Measurements from ENCODE around the gene PLEKHG7.

The PLEKHG7 gene

GRCh38 chr12:92690601-92691000, 12.2 kb upstream of the PLEKHG7 start:
- H3K4me3 ChIP-seq (ENCODE audit: control insufficient read depth, low read depth, low read length): no peak overlapping the region
- TF ChIP-seq CTCF (conservative IDR thresholded peaks at IDR 0.05; ENCODE audit: control insufficient read depth, insufficient read depth, low read depth, low read length): no peak
- DNase-seq (ENCODE audit: low read depth): no peak

- no peak for TF ChIP-seq CTCF (conservative IDR thresholded peaks at IDR 0.05; ENCODE audit: control insufficient read depth, insufficient read depth, low read depth, low read length)
- no peak for DNase-seq (ENCODE audit: low read depth)
- no peak overlapping the region for H3K4me3 ChIP-seq (ENCODE audit: control insufficient read depth, low read depth, low read length)
These were observed 7.7 kb upstream of the PLEKHG7 start for GRCh38 chr12:92695056-92695455.

GRCh38 chr12:92695577-92695976, 7.2 kb upstream of the PLEKHG7 start:
- no peak for DNase-seq (ENCODE audit: low read depth)
- TF ChIP-seq CTCF (conservative IDR thresholded peaks at IDR 0.05; ENCODE audit: control insufficient read depth, insufficient read depth, low read depth, low read length): no peak
- H3K4me3 ChIP-seq (ENCODE audit: control insufficient read depth, low read depth, low read length): no peak overlapping the region

- H3K4me3 ChIP-seq (ENCODE audit: control insufficient read depth, low read depth, low read length): no peak overlapping the region
- TF ChIP-seq CTCF (conservative IDR thresholded peaks at IDR 0.05; ENCODE audit: control insufficient read depth, insufficient read depth, low read depth, low read length): no peak
- DNase-seq (ENCODE audit: low read depth): peak; percentile 65
These were observed 6.6 kb upstream of the PLEKHG7 start for GRCh38 chr12:92696216-92696615.

- DNase-seq (ENCODE audit: low read depth): no peak
- H3K4me3 ChIP-seq (ENCODE audit: control insufficient read depth, low read depth, low read length): no peak overlapping the region
- TF ChIP-seq CTCF (conservative IDR thresholded peaks at IDR 0.05; ENCODE audit: control insufficient read depth, insufficient read depth, low read depth, low read length): no peak
These were observed 4.3 kb upstream of the PLEKHG7 start for GRCh38 chr12:92698474-92698873.

- TF ChIP-seq CTCF (conservative IDR thresholded peaks at IDR 0.05; ENCODE audit: control insufficient read depth, insufficient read depth, low read depth, low read length): no peak
- H3K4me3 ChIP-seq (ENCODE audit: control insufficient read depth, low read depth, low read length): no peak overlapping the region
- DNase-seq (ENCODE audit: low read depth): peak; percentile 19
These were observed 1.3 kb upstream of the PLEKHG7 start for GRCh38 chr12:92701441-92701840.

- no peak for DNase-seq (ENCODE audit: low read depth)
- H3K4me3 ChIP-seq (ENCODE audit: control insufficient read depth, low read depth, low read length): no peak overlapping the region
- no peak for TF ChIP-seq CTCF (conservative IDR thresholded peaks at IDR 0.05; ENCODE audit: control insufficient read depth, insufficient read depth, low read depth, low read length)
These were observed 997 bp downstream of the PLEKHG7 start for GRCh38 chr12:92703786-92704185.
